ENCODE data around the gene GTF2H2C_2.
"Not testable (repeated sequence)": the region's sequence is repeated elsewhere in the genome, so short reads cannot be mapped to it uniquely, and the experiment has no call there.

GTF2H2C_2 gene

DNA sequence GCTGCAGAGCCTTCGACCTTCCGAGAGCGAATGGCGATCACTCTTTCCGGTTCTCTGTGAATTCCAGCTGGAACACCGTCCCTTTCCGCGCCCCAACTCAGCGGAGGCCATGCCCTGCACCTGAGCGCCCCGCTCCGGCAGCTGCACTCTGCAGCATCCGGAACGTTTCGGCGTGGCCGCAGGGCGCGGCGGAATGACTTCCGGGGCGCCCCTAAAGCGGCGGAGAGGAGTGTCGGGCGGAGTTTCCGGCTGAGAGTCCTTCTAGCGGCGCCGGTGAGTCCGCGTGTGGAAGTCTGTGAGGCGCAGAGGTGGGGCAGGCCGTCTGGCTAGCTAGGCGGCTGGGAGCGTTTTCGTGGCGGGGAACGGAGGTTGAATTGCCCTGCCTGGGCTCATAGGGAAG, at the start of gene GTF2H2C_2:
GTF2H2C_2 (plus strand) TSS at position 252 of the 400 bp plus-strand sequence.
- not testable (repeated sequence) for H3K27me3 Mint-ChIP-seq; H3K4me1 Mint-ChIP-seq (ENCODE audit: low read depth); H3K27ac Mint-ChIP-seq; H3K9me3 Mint-ChIP-seq; DNase-seq; H3K4me3 Mint-ChIP-seq; H3K36me3 Mint-ChIP-seq (ENCODE audit: low read depth)

GRCh38 chr5:70400984-70401686, 14.0 kb upstream of the GTF2H2C_2 start:
- Mint-ChIP-seq H3K4me3 (peak overlapping the region; percentile 85), H3K27ac (peak overlapping the region; percentile 90)
- not testable (repeated sequence) for H3K9me3 Mint-ChIP-seq; H3K27me3 Mint-ChIP-seq; H3K4me1 Mint-ChIP-seq (ENCODE audit: low read depth); H3K36me3 Mint-ChIP-seq (ENCODE audit: low read depth)
- DNase-seq = peak; percentile 87

GRCh38 chr5:70421322-70421721, 6.2 kb downstream of the GTF2H2C_2 start:
- not testable (repeated sequence) for H3K36me3 Mint-ChIP-seq (ENCODE audit: low read depth); H3K4me1 Mint-ChIP-seq (ENCODE audit: low read depth); H3K27ac Mint-ChIP-seq; H3K9me3 Mint-ChIP-seq; DNase-seq; H3K27me3 Mint-ChIP-seq; H3K4me3 Mint-ChIP-seq

GRCh38 chr5:70423215-70423614, 8.0 kb downstream of the GTF2H2C_2 start:
- not testable (repeated sequence) for H3K36me3 Mint-ChIP-seq (ENCODE audit: low read depth); H3K27ac Mint-ChIP-seq; H3K27me3 Mint-ChIP-seq; DNase-seq; H3K4me1 Mint-ChIP-seq (ENCODE audit: low read depth); H3K9me3 Mint-ChIP-seq; H3K4me3 Mint-ChIP-seq

GRCh38 chr5:70438518-70438917, 23.4 kb downstream of the GTF2H2C_2 start:
- not testable (repeated sequence) for H3K27ac Mint-ChIP-seq; H3K4me1 Mint-ChIP-seq (ENCODE audit: low read depth); DNase-seq; H3K27me3 Mint-ChIP-seq; H3K9me3 Mint-ChIP-seq; H3K4me3 Mint-ChIP-seq
- H3K36me3 Mint-ChIP-seq (ENCODE audit: low read depth) = peaks cover 14% of the 10 kb centered on the region

- not testable (repeated sequence) for H3K4me3 Mint-ChIP-seq; H3K27ac Mint-ChIP-seq; DNase-seq; H3K27me3 Mint-ChIP-seq; H3K9me3 Mint-ChIP-seq; H3K4me1 Mint-ChIP-seq (ENCODE audit: low read depth); H3K36me3 Mint-ChIP-seq (ENCODE audit: low read depth)
Observed at GRCh38 chr5:70449565-70449964, 34.4 kb downstream of the GTF2H2C_2 start.

DNA sequence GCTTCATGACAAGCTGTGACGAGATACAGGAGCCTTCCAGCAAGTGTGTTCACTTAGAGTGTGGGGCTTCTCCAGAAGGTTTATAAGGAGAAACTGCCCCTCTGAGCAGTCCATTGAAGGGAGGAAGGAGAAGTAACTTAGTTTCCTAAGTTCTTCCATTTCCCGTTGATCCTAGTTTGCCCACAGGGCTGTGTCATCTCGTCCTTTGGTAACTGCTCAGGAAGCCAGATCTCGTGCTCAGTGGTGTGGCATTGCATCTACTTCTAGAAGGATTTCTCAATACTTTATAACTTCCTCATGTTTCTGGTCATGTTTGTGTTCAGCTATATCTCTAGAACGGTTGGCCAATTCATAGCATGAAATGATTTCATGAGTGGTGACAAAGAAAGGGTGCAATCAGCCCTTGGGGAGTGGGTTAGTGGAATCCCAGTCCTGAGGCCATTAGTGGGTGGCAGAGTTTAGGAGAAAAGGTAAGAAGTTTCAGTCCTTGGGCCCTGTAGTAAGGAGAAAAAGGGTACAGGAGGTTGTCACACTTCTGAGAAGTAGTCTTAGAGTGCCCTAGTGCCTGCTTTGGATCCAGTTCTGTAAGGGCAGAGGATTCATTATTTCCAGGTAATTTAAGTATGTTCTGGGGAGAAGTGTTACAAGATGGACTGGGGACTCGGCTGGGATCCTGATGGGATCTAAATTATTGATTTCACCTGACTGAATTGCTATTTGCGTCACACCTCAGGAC, 36.2 kb downstream of the GTF2H2C_2 start:
- not testable (repeated sequence) for H3K9me3 Mint-ChIP-seq; H3K4me3 Mint-ChIP-seq; H3K36me3 Mint-ChIP-seq (ENCODE audit: low read depth); H3K27me3 Mint-ChIP-seq; H3K4me1 Mint-ChIP-seq (ENCODE audit: low read depth); DNase-seq; H3K27ac Mint-ChIP-seq

DNA sequence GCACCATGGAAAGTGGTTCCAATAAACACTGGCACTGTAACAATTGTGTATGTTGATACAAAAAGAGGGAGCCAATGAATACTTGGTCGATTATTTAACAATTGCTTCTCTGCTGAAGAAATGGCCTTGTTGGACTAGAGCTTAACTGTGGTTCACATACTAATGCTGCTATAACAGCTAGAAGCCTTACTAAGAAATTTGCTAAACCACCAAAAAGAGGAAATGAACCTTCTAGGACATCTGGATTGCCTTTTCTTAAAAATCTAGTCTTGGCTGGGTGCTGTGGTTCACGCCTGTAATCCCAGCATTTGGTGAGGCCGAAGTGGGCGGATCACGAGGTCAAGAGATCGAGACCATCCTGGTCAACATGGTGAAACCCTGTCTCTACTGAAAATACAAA, 41.9 kb downstream of the GTF2H2C_2 start:
- not testable (repeated sequence) for H3K27ac Mint-ChIP-seq; H3K27me3 Mint-ChIP-seq; H3K4me1 Mint-ChIP-seq (ENCODE audit: low read depth); H3K4me3 Mint-ChIP-seq; DNase-seq; H3K9me3 Mint-ChIP-seq; H3K36me3 Mint-ChIP-seq (ENCODE audit: low read depth)

DNA sequence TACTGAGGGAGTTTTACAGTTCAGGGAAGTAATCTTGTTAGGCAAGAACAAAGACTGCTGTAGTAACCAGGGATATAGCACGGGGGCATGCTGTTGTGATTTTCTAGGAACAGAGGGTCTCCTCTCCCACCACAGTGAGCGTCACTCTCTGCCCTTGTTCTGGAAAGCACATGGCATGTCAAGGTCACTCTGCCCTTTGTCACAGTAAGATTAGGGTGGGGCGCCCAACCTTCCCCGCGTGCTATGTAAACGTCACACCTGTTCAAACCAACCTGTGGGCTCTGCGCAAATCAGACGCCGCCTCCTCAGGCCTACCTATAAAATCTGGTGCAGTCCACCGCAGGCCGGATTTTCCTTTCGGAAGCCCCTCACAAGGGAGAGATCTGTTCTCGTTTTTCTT, 44.0 kb downstream of the GTF2H2C_2 start:
- H3K9me3 Mint-ChIP-seq; H3K27me3 Mint-ChIP-seq; H3K4me1 Mint-ChIP-seq (ENCODE audit: low read depth); H3K36me3 Mint-ChIP-seq (ENCODE audit: low read depth); H3K27ac Mint-ChIP-seq; H3K4me3 Mint-ChIP-seq; DNase-seq: not testable (repeated sequence)

DNA sequence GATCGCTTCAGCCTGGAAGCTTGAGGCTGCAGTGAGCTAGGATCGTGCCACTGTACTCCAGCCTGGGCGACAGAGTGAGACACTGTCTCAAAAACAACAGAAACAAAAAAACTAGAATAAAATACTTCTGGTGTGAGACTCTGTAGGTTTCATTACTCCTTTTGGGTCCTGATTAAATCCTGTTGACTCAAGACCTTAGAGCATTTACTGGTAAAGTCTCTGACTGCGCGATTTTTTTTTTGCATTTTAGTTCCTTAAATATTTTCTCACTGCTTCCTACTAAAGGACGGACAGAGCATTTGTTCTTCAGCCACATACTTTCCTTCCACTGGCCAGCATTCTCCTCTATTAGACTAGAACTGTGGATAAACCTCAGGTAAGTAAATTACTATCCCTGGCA, 46.8 kb downstream of the GTF2H2C_2 start:
- not testable (repeated sequence) for H3K27me3 Mint-ChIP-seq; H3K27ac Mint-ChIP-seq; DNase-seq; H3K4me1 Mint-ChIP-seq (ENCODE audit: low read depth); H3K9me3 Mint-ChIP-seq; H3K36me3 Mint-ChIP-seq (ENCODE audit: low read depth); H3K4me3 Mint-ChIP-seq

- H3K27me3 Mint-ChIP-seq; H3K4me3 Mint-ChIP-seq; DNase-seq; H3K27ac Mint-ChIP-seq; H3K9me3 Mint-ChIP-seq; H3K4me1 Mint-ChIP-seq (ENCODE audit: low read depth); H3K36me3 Mint-ChIP-seq (ENCODE audit: low read depth): not testable (repeated sequence)
Observed at GRCh38 chr5:70464019-70464637, 49.0 kb downstream of the GTF2H2C_2 start.

GRCh38 chr5:70469926-70470509, 54.9 kb downstream of the GTF2H2C_2 start:
- H3K27ac Mint-ChIP-seq; H3K27me3 Mint-ChIP-seq; H3K4me1 Mint-ChIP-seq (ENCODE audit: low read depth); H3K9me3 Mint-ChIP-seq; H3K36me3 Mint-ChIP-seq (ENCODE audit: low read depth); H3K4me3 Mint-ChIP-seq; DNase-seq: not testable (repeated sequence)

Data from activated T-cell treated with anti-CD3 and anti-CD28 coated beads, Interleukin-2, amount 50 U/mL, for 24 hours (primary cell).